A673 (cell line): ENCODE results near the gene PARD3. TPM values are rescaled to one million over a fixed set of nuclear protein-coding genes. Genes with fewer than 3 reads are reported as not detected.

Source experiments
- BruUV-seq: library from RNA; stranded (reverse); fragments of 400-500 nt; replicated peaks from 2 replicates; lab custom pipeline; 2021; lab: Mats Ljungman, UMichigan
- CTCF ChIA-PET: fragments of 300-600 bp; sonication (Branson Sonifier 250); formaldehyde crosslinking; loops from one replicate; lab custom pipeline; 2022; ENCODE audit warnings: antibody characterized with exemption; lab: Charles Lee
- POLR2A ChIA-PET: fragments of 300-600 bp; sonication (Branson Sonifier 250); formaldehyde crosslinking; loops from one replicate; lab custom pipeline; 2022; ENCODE audit warnings: antibody characterized with exemption; ENCODE audit not compliant: low non-redundant PET; lab: Charles Lee
- DNase-seq: peaks from one replicate; pipeline ENCODE4 v3.0.0-alpha.2; 2015; ENCODE audit warnings: low spot score
- H3K27ac ChIP-seq: fragments of 200-600 bp; sonication (generic); 2 replicates; pipeline ENCODE4 v1.5.1; 2016; ENCODE audit warnings: mixed run types, low read depth, mild to moderate bottlenecking, mixed read lengths, antibody characterized with exemption, low read length; ENCODE audit not compliant: poor library complexity, severe bottlenecking
- H3K27me3 ChIP-seq: fragments of 200-600 bp; sonication (generic); replicated peaks from 2 replicates; pipeline ENCODE4 v1.6.1; 2017; ENCODE audit warnings: mixed run types, low read depth, mild to moderate bottlenecking, mixed read lengths, antibody characterized with exemption, low read length; ENCODE audit not compliant: insufficient read depth, poor library complexity
- H3K36me3 ChIP-seq: fragments of 200-600 bp; sonication (generic); 2 replicates; pipeline ENCODE4 v1.6.1; 2016; ENCODE audit warnings: mixed run types, mild to moderate bottlenecking, mixed read lengths, antibody characterized with exemption, low read length; ENCODE audit not compliant: insufficient read depth, poor library complexity, severe bottlenecking
- H3K4me1 ChIP-seq: fragments of 200-600 bp; sonication (generic); 2 replicates; pipeline ENCODE4 v1.6.1; 2017; ENCODE audit warnings: mixed run types, mild to moderate bottlenecking, mixed read lengths, antibody characterized with exemption, low read length; ENCODE audit not compliant: insufficient read depth, poor library complexity, severe bottlenecking
- H3K4me3 ChIP-seq: fragments of 200-600 bp; sonication (generic); 2 replicates; pipeline ENCODE4 v1.5.1; 2016; ENCODE audit warnings: low read depth, mixed run types, mild to moderate bottlenecking, mixed read lengths, low read length; ENCODE audit not compliant: poor library complexity, severe bottlenecking
- H3K9me3 ChIP-seq: fragments of 200-600 bp; sonication (generic); 2 replicates; pipeline ENCODE4 v1.6.1; 2016; ENCODE audit warnings: mixed run types, low read depth, mild to moderate bottlenecking, mixed read lengths, antibody characterized with exemption, low read length; ENCODE audit not compliant: poor library complexity, severe bottlenecking
- EZH2 ChIP-seq: fragments of 200-600 bp; sonication (generic); IDR thresholded peaks from 2 replicates; pipeline ENCODE4 v1.6.1; 2017; ENCODE audit warnings: borderline replicate concordance, low read depth, mild to moderate bottlenecking, mixed read lengths, antibody characterized with exemption, low read length; ENCODE audit not compliant: poor library complexity, severe bottlenecking
- intact Hi-C: fragments of 100-400 bp; cut with micrococcal nuclease; formaldehyde crosslinking; loops from one replicate; pipeline ENCODE4 v1.10.0; 2022; ENCODE audit not compliant: unreplicated experiment
- total RNA-seq: library from RNA; stranded (reverse); gene quantifications from 2 replicates; pipeline ENCODE4 v1.2.3, GENCODE V29; 2021
- TF ChIP-seq, protein P1 (sequence below): fragments of 300-800, 200-600 bp; sonication (generic); conservative IDR thresholded peaks from 2 replicates; pipeline ENCODE4 v1.5.1; 2017; ENCODE audit warnings: low read depth, mild to moderate bottlenecking, antibody characterized with exemption, low read length, moderate library complexity, mixed read lengths

PARD3 gene
- total RNA-seq, 1 experiment from 2014 or later: 28.0 TPM

DNA sequence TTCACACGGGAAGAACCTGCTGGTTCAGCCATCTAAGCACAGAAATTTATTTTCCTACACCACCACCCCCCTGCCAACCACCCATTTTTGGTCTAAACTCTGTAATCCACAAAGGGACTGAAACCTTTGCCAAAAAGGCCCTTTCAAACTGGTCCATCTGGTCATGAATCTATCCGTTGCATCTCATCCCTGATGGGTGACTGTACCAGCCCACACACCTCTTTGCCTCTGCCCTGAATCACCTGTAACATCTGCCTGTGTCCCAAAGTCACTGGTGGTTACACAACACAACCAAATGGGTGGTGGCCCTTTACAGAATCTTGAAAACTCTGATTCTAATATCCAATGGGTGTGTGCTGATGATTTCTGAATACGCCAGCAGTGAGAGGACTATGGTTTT, 503.4 kb downstream of the PARD3 start:
- no peak for TF ChIP-seq EZH2
- TF ChIP-seq, protein P1, sequence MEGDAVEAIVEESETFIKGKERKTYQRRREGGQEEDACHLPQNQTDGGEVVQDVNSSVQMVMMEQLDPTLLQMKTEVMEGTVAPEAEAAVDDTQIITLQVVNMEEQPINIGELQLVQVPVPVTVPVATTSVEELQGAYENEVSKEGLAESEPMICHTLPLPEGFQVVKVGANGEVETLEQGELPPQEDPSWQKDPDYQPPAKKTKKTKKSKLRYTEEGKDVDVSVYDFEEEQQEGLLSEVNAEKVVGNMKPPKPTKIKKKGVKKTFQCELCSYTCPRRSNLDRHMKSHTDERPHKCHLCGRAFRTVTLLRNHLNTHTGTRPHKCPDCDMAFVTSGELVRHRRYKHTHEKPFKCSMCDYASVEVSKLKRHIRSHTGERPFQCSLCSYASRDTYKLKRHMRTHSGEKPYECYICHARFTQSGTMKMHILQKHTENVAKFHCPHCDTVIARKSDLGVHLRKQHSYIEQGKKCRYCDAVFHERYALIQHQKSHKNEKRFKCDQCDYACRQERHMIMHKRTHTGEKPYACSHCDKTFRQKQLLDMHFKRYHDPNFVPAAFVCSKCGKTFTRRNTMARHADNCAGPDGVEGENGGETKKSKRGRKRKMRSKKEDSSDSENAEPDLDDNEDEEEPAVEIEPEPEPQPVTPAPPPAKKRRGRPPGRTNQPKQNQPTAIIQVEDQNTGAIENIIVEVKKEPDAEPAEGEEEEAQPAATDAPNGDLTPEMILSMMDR: no peak

GRCh38 chr10:34310234-34310633, 504.9 kb downstream of the PARD3 start:
- no peak for DNase-seq
- no peak overlapping the region for H3K4me3 ChIP-seq
- no peaks in the 10 kb centered on the region for H3K9me3 ChIP-seq
- intact Hi-C loops: no loop called here
- no peaks in the 10 kb centered on the region for H3K4me1 ChIP-seq
- H3K27ac ChIP-seq: no peak overlapping the region
- POLR2A ChIA-PET: no interaction called here
- no TSS peak for BruUV-seq
- TF ChIP-seq, protein P1: no peak
- no peak for TF ChIP-seq EZH2
- CTCF ChIA-PET: no interaction called here
- no peaks in the 10 kb centered on the region for H3K27me3 ChIP-seq
- no peaks in the 10 kb centered on the region for H3K36me3 ChIP-seq

More for the DNA sequence above, 503.4 kb downstream of the PARD3 start:
- Histone ChIP-seq H3K27ac (no peak overlapping the region), H3K36me3 (no peaks in the 10 kb centered on the region), H3K27me3 (no peaks in the 10 kb centered on the region), H3K4me1 (no peaks in the 10 kb centered on the region), H3K9me3 (no peaks in the 10 kb centered on the region), H3K4me3 (no peak overlapping the region)
- no peak for DNase-seq
- ChIA-PET POLR2A (no interaction called here), CTCF (no interaction called here)
- BruUV-seq: no TSS peak
- intact Hi-C loops: no loop called here

GRCh38 chr10:34305189-34305588, 509.9 kb downstream of the PARD3 start:
- intact Hi-C loops: no loop called here
- TF ChIP-seq EZH2: no peak
- TF ChIP-seq, protein P1: no peak
- POLR2A ChIA-PET: no interaction called here
- no peak for DNase-seq
- Histone ChIP-seq H3K36me3 (no peaks in the 10 kb centered on the region), H3K4me1 (no peaks in the 10 kb centered on the region), H3K27ac (no peak overlapping the region), H3K27me3 (no peaks in the 10 kb centered on the region), H3K4me3 (no peak overlapping the region), H3K9me3 (no peaks in the 10 kb centered on the region)
- no TSS peak for BruUV-seq
- CTCF ChIA-PET: no interaction called here
